GM15510 (cell line): ENCODE results near the gene H2AZ1.

ENCODE experiments used
- POLR2A ChIP-seq: IDR thresholded peaks from 3 replicates; pipeline ENCODE4 v1.6.1; 2011; ENCODE audit warnings: borderline replicate concordance; ENCODE audit not compliant: insufficient read length; ENCODE audit errors: extremely low read depth

The H2AZ1 gene

DNA sequence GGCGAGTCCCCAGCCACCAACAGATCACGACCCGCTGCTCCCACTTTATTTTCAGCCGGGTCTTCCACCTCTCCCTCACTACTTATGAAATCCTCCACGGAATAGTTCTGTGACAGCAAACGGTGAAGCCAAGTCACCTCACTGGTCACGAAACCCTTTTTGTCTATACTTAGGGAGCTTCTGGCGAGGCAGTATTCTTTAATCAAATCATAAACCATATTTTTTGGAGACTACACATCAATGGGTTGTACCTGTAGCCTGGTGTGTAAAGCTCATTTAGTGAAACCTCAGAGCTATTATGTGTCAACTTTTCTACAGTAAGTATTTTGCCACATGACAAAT lies 809 bp upstream of the H2AZ1 start:
- no peak for TF ChIP-seq POLR2A

DNA sequence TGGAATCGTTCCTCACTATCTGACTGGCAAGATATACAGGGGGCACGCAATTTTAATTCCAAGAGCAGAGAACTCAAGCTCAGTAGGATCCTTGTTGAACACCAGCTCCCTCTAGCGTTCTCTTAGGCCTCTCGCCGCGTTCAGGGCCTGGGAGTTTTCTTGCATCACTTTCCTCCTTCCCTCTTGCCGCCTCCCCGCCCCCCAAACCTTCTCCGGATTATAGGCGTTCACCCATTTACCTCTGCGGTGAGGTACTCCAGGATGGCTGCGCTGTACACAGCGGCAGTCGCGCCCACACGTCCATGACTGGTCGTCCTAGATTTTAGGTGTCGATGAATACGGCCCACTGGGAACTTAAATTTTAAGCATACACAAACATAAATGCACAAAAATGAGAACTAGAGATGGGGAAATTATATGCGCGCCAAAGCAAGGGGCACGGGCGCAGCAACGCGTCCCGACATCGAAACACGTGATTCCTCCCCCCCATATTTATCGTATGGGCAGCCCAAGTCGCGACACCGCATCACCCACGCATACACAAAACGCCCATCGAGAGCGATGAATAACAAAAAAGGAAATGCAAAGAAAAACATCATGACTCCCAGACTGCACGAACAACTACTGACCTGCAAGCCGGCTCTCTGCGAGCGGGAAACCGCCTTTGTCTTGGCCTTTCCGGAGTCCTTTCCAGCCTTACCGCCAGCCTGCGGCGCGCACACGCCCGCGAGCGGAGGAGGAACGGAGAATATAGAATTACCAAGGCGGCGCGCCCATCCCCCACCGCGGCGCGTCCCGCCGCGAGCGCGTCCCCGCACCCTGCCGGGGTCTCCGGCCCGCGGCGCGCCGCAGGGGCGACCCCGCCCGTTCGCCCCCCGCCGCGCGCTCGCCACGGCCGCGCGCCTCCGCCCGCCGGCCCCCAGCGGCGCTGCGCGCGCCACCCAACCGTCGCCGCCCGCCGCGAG lies 759 bp downstream of the H2AZ1 start:
- peak; percentile 38 for TF ChIP-seq POLR2A

DNA sequence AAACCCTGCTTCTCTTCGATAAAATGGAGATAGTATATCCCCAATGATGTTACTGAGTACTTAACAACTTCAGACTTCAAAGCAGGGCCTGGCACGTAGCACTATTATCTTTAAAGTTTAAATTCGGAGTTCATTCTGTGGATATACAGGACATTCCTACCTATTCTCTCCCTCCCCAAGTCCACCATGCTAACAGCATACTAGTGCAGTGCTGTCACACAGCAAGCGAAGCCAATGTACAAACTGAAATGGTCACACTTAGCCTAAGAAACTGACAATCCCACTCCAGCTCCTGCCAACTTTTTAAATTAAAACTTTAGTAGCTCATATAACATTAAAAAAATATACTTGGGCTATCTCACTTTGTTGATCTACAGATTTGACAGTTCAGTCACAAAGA lies 2.5 kb downstream of the H2AZ1 start:
- no peak for TF ChIP-seq POLR2A

DNA sequence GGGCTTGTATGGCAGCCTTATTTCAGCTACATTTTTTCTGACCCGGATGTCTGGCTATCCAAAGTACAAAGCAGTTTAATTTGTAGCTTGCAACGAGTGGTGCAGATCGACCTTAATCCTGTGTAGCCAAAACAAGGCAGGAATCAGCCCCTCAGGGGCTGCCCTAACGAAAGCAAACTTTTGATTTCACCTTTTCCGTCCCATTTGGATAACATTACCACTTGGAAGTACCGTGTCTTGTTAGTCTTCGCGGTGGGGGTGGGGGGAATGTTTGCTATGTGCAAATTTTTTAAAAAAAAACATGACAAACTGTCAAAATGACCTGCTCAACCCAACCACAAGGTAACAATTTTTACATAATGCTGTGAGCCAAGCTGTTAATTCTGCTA lies 2.9 kb downstream of the H2AZ1 start:
- TF ChIP-seq POLR2A, result no peak

DNA sequence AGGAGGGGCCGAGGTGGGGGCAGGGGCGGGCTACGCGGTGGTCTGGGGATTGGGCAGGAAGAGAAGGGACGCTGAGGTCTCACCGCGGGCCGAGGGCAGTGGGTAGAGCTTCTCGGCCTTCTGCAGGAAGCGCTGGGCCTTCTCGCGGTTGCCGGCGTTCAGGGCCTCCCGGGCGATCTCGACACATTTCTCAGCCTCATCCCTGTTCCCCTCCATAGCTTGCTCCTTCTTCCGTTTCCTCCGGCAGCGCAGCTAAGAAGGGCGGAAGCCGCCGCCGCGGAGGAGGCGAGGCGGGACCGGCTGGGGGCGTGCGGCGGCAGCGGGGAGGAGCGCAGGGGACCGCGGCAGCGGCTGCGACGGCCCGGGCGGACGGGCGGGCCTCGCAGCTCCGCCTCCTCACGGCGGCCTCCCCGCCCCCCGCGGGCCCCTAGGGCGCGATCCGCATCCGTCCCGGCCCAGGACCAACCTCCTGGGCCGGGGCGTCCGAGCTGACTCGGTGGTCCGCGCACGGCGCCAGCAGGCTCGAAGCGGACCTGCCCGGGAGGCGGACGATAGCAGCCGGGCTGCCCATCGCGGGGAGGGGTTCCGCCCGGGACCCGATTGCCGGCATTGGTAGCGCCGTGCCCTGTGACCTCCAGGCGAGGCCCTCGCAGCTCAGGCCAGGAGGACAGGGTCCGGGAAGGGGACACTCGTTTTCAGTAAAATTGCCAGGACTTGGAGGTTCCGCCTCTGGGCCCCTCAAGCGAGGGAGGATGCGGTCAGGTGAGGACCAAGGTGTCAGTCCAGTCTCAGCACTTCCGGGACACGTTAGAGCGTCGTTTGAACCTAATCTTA lies 3.5 kb downstream of the H2AZ1 start, which contains the start of gene DNAJB14:
Gene DNAJB14, minus strand, starts transcription at position 263 of the 834 bp plus-strand sequence. Its CDS starts 47 bp downstream, at position 216.
- peak; percentile 51 for TF ChIP-seq POLR2A

DNA sequence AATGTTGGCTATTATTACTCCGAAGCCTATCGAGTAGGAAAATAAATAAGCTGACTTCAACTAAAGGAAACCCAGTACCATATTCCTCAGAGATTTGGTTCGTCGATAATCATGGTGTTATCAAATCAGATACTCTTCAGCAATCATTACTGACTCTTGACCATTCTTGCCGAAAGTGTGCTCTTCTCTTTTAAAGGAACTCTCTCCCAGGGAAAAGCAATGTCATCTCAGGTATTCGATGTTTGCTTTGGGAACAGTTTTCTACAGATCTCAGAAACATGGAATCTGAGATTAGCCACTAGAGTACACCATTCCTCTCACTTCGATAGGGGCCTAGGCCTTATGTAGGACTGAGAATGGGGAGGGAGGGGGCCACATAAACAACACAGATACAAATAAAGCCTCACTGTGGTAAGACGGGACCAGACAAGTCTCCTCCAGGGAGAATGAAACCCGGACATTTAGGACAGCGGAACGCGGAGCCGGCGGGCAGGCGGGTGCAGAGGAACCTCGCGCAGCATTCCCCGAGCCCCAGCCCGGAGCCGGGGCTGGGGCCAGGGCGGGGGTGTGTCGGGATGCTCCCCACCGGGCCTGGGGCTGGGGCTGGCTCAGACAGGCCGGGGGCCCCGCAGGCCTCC lies 4.2 kb downstream of the H2AZ1 start:
- no peak for TF ChIP-seq POLR2A

DNA sequence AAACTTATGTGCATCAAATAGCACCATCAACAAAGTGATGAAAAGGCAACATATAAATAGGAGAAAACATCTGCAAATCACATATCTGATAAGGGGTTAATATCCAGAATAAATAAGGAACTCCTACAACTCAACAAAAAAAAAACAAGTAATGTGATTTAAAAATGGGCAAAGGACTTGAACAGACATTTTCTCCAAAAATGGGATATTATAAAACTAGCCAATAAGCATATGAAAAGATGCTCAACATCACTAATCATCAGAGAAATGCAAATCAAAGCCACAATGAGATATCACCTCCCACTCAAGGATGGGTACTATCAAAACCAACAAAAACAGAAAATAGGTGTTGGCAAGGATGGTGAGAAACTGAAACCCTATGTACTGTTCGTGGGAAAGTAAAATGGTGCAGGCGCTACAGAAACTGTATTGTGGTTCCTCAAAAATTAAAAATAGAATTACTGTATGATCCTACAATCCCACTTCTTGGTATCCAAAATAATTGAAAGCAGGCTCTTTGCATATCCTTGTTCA lies 6.1 kb downstream of the H2AZ1 start:
- no peak for TF ChIP-seq POLR2A

DNA sequence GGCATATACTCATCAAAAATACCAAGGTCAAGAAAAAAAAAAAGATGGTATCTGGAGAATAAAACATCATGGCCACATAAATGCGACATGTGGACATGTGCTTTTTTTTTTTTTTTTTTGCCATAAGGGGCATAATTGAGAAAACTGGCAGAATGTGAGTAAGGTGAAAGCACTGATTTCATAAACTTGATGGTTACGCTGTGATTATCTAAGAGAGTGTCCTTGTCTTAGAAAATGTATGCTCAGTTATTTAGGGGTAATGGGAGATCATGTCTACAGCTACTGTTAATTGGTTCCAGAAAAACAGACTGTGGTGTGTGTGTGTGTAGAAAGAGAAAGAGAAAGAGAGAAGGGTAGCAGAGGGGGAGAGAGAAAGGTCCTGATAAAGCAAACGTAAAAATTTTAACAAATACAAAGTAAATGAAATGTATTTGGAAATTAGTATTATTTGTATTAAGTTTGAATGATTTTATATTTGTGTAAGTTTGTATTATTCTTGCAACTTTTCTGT lies 11.8 kb downstream of the H2AZ1 start:
- TF ChIP-seq POLR2A, result no peak

DNA sequence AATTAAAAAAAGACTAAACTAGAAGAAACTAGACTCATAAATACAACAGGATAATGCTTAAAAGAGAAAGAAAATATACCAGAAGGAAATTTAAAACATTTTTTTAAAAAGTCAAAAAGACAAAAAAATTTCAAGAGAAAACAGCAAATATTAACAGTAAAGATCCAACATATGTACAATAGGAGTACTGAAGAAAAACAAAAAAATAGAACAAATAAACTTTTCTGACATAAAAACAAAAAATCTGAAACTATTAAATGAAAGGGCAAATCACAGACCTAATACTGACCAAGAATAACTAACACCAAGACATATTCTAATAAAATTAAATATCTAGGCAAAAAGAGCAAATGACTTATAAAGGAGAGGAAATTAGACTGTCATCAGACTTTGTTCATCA lies 15.2 kb downstream of the H2AZ1 start:
- TF ChIP-seq POLR2A, result no peak

DNA sequence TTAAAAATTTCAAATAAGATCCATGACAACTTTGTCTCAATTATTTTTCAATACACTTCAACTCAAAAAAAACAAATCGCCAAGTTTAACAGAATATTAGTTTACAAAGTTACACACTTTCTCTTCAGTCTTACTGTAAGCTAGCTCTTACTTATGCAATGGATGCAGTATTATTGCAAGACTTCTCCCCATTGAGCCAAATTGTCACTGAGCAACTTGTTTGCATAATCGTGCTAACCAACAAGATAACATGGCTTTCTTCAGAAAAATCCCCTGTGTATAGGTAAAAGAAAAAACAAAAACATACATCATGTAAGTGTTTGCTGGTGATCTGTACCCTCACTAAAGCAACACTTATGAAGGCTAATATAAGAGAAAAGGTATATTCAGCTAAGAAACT lies 22.5 kb downstream of the H2AZ1 start:
- no peak for TF ChIP-seq POLR2A

DNA sequence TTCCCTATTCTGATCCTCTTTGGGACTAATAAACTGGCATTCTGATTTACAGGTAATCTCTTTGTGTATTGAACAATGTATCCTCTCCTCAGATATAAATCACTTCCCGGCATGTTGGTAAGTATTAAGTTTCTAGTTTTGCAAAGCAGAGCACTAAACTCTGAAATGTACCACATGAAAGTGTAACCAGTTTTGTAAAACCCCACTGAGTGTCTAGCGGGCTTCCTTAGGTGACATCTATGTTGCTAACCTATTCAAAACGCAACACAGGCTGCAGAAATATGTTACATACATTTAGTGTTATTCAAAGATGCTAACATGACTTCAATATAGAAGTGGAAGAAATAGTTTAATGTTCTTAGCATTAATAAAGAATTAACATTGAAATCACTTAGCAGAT lies 28.9 kb downstream of the H2AZ1 start:
- no peak for TF ChIP-seq POLR2A

DNA sequence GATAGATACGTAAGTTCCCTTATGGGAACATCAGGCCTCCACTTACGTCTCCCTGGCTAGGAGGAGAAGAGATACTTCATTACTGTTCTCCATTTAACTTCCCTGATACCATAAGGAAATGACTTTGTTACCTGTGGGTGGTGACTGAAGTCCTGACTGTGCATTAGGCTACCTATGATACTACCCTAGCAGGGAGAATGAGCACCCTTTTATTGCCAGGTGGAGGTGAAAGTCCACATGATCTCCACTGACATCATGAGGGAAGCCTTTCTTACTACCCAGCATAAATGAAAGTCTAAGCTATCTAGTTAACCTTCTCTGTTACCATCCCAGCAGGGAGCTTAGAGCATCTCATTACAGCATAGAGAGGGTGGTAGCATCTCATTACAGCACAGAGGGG lies 31.4 kb downstream of the H2AZ1 start:
- no peak for TF ChIP-seq POLR2A

DNA sequence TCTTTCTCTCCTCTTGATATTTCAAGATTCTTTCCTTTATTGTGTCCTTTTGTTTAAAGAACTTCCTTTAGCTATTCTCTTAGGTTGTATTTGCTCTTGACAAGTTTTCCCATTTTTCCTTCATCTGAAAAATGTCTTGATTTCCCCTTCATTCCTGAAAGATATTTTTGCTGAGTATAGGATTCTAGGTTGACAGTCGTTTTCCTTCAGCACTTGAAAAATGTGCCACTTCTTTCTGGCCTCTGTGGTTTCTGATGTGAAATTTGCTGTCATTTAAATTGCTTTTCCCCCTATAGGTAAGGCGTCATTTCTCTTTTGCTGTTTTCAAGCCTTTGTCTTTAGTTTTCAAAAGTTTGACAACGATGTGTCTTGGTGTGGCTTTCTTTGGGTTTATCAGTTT lies 32.5 kb downstream of the H2AZ1 start:
- TF ChIP-seq POLR2A, result no peak

DNA sequence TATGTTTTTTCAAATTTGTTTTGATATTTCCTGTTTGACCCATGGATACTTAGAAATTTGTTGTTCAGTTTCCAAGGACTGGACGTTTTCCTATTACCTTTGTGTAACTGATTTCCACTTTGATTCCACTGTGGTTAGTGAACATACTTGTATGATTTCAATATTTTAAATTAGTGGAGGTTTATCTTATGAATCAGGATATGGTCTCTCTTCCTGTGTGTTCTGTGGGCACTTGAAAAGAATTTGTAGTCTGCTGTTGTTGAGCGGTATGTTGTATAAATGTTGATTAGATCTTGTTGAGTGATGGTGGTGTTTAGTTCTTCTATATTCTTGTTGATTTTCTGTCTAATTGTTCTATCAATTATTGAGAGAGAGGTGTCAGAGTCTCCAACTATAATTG lies 34.6 kb downstream of the H2AZ1 start:
- TF ChIP-seq POLR2A, result no peak
